Left renal pelvis (tissue), 4 donors: ENCODE results near the gene STARD4. TPM values are rescaled to one million over a fixed set of nuclear protein-coding genes. Genes with fewer than 3 reads are reported as not detected.

ENCODE experiments used
- DNase-seq, 4 donors: peaks; one replicate each; pipeline ENCODE4 v3.0.0-alpha.2; 2013; ENCODE audit warnings: low read depth in 4 of 4, low spot score in 3 of 4
- polyA plus RNA-seq, 4 donors: library from polyadenylated mRNA; unstranded; fragments of 120-200 nt; gene quantifications; one replicate each; pipeline ENCODE4 v1.2.1, GENCODE V29; 2013; ENCODE audit not compliant: insufficient read length in 4 of 4

The STARD4 gene
- polyA plus RNA-seq, 4 donors, result 21.8 to 29.4 (median 25.7) TPM

DNA sequence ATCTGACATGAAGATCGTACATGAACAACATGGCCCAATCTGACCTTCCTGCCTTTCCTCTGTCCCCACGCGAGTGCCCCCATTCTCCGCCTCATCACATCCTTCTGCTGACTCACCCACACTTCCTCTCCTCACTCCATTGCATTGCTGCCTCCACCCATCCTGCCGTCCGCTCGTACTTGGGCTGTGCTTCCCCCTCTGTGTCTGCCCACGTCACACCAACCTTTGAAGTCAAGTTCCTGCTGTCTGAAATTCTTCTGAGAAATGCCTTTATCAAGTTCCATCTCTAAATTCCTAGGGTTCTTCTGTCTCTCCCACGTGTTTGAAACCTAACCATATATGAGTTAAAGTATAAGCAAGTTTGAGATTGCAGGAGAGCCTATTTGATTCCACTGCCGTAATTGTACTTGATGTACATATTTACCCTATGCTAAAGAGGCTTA is 18.0 kb upstream of the STARD4 start:
- DNase-seq, result no peak

DNA sequence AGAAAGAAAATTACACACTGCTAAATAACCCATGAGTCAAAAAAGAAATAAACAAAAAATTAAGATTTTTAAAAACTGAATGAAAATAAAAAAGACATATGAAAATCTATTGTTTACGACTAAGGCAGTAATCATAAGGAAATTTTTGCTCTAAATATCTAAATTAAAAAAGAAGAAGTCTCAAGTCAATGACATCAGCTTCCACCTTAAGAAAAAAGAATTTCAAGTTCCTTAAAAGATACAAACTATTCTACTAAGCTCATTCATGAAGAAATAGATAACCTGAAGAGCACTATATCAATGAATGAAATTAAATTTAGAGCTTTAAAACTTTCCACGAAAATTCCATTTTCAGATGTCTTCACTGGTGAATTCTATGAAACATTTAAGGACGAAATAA is 15.7 kb upstream of the STARD4 start:
- DNase-seq, result no peak

DNA sequence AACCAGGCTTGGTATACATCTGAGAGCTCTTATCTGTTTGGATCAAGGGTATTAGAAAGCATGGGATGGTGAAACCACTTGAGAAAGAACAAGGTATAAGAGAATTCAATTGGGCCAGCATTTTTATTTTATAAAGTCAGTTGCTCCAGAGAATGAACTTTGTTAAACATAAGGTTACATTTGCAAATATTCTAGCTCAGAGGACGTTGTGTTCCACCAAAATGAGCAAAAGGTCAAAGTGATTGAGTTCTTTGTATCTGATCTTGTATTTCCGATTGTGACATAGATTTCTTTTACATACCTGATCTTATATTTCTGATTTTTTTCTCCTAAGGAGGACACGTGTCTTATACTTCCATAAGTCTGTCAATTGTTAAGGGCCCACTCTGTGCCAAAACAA is 8.6 kb upstream of the STARD4 start:
- no peak for DNase-seq

DNA sequence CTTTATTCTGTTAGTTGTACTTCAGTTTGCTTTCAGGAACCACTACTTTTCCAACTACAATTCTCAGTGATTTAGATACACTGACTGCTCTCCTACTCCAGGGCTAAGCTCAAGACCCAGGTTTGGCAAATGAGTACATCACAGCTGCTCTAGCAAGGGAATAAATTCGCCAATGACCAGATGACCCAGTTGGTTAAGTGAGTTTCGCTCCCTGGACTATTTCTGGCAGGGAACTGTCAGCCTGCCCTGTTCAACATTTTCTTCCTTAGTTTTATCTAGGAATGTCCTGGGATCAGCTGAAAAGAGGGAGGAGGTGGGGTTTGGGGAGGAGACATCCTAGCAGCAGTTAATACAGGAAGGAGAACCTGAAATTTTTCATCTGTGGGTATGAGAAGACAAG is 6.4 kb upstream of the STARD4 start:
- DNase-seq, result no peak

DNA sequence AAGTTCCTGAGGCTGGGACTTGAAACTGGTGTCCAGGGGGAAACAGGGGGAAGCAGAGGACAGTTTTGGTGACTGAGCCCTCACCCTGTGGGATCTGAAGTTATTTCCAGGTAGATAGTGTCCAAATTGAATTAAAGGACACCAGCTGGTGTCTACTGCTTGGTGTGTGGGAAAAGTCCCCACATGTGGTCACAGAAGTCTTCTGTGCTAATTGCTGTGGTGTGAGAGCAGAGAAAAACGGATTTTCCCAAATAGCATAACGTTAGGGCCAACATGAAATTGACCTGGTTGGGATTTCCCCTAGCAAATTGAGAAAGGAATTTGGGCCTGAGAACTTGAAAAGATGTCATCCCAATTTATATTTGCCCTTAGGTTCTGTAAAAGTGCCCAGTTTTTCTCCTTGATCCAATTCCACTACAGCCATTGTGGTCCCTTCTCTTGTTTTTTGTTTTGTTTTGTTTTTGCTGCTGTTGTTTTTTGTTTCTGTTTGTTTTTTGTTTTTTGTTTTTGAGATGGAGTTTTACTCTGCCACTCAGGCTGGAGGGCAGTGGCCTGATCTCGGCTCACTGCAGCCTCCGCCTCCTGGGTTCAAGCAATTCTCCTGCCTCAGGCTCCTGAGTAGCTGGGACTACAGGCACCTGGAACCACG is 5.6 kb upstream of the STARD4 start:
- DNase-seq, result no peak

DNA sequence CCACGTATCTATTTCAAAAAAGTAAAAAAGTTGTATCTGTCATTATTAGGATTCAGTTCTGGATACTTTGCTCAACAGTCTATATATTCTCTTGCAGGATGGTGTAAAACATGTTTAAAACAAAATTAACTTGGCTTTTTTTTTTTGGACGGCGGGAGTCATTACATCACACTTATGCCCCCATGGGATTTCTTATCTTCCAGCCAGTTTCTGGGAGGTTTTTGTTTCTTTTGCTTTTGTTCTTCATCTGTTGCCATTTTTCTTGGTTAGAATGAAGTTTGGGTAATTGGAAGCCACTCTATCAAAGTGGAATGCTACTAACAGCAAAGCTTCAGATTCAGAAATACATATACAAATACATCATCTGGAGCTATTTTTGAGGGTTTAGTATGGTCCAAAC is 1.8 kb upstream of the STARD4 start:
- no peak for DNase-seq

DNA sequence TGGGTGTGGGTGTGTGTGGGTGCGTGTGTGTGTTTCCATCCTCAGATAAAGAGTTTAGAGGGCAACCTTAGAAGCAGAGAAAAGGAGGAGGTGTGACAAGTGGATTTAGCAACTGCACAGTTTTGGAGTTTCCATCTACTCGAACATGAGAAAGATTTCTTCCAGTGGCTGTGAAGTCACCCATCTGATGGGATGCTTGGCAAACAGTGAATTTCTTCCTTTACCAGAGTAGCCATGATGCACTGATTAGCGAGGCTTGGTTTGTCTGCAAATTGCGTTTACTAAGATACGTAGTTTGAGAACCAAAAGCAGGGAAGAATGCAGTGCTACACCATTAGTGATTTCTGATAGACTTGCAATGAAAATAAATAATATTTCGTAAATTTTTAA is 791 bp upstream of the STARD4 start:
- DNase-seq, result peak in 1 of 4 donors; percentile 43

DNA sequence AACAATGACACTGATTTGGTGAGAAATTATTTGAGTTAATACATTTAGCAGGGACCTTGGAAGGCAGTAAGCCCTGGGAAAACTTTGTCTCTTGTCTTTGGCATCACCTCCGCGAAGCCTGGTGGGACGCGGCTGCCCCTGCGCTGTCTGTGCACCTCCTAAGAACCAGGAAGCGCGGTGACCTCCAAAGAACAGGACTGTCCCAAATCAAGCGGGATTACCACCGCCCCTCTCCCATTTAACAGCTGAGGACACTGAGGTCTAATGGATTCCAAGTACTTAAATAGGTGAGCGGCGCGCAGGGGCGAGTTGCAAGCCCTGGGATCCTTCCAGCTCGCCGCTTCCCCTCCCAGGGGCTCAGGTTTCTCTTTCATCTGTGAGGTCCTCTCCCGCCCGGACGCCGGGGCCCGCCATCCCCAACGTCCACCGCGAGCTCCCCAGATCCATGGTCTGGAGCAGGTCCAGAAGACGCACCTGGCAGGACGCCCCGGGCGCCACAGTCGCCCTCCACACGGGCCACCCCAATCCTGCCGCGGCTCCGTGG is 432 bp downstream of the STARD4 start:
- no peak for DNase-seq

DNA sequence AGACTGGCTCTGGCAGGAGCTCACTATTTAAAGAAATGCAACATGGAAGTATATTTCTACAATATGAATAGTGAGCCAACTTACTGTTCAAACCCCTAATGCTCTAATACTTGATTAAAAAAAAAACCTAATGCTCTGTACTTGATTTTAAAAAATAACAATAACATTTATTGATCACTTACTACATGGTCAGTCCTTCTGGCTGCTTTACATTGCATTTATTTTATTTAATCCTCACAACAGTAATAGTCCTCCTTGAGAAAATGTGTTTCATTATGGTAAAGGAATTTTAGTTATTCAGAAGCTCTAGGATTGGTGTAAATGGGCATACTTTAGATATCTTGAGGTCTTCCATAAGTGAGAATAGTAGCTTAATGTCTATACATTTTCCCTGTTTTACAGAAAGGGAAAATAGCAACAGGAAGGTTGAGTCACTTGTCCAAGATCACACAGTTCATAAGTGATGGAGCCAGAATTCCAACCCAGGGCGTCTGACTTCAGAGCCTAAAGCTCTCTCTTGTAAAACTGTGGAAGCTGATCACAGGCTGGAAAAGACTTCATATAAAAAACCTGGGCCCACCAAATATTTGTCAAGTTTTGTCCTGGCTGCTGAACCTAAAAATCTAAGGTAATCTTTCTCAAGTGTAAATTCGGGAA is 1.0 kb downstream of the STARD4 start:
- DNase-seq, result no peak

DNA sequence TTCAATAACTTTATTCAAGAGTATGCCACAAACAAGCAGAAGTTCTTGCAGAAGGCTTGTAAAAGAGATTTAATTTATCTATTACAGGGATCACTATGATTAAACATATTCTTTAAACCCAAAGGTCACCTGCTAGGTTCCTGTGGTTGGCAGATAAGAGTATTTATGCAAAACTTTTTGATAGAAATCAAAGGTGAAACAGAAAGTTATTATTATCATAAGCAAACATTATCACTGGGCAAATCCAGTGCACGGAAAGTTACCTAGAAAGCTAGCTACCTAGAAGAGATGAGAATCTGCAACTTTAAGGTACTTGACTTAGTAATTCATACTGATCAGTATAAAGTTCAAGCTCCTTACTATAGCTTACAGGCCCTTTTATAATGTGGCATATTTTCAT is 3.2 kb downstream of the STARD4 start:
- DNase-seq, result no peak

DNA sequence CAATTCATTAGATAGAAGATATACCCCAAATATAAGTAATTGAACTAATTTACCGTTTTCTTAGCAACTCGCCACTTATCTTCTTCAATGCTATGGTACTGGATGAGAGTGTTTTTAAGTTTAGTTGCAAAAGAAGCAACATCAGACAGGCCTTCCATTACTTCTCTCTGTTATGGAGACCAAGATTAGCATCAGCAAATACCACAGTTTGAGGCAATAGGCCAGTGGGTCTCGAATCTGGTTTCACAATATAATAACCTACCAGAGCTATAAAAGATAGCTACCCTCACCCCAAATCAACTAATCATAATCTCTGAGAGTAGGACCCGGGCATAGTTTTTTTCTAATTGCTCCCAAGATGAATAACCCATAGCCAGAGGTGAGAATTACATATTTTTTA is 5.1 kb downstream of the STARD4 start:
- no peak for DNase-seq

DNA sequence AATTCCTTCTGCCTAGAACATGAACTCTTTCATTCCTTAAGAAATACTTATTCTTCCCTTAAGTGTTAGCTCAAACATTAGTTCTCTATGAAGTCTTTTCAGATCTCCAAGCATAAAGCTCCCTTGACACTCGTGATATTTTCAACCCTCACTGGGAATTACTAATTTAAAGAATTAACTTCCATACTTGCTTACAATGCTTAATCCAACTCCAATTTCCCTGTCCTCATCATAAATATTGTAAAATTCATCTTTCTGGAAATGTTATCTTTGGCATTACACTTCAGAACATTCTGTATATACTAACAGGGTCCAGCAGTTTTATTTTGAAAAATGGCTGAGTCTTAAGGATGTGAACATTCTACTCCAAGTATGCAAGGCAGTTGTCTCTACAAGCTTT is 7.2 kb downstream of the STARD4 start:
- no peak for DNase-seq

DNA sequence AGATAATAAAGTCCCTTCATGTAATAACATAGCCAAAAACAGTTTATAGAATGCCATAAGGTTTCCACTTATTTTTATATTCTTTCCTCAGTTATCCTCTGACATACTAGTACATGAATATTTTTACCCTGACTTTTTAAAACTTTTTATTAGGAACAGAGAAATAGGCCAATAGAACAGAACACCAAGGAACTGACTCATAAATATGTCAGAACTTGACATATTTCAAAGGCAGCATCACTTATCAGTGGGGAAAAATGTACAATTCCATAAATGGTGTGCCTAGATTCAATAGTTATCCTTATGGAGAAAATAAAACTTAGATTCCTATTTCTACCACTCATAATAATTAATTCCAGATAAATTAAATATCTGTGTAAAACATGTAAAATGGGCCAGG is 9.4 kb downstream of the STARD4 start:
- no peak for DNase-seq

DNA sequence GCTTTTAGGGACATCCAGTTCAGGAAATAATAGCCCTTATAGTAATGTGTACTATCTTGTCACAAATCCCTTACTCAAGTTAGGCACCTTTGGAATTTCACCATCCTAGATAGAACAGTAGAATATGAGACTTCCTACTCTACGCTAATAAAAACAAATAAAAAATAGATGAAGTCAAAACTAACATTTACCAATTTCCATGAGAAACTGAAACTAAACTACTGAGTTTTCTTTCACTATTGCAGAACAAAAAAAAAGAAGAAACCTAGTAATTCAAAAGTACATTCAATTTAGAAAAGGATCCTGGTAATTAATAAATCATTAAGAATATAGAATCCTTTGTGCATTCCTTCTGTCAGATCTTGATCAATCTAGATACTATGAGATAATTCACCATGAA is 14.0 kb downstream of the STARD4 start:
- no peak for DNase-seq

DNA sequence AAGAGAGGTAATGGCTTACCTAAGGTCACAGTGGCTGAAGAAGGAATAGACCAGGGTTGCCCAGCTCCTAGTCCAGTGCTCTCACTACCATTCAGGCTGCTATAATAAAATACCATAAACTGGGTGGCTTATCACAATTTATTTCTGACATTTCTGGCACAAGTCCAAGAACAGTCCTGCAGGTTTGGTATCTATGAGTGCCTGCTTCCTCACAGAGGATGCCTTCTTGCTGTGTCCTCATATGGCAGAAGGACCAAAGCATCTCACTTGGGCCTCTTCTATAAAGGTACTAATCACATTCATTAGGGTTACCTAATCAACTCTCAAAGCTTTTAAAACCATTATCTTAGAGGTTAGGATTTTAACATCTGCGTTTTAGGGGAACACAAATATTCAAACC is 17.2 kb downstream of the STARD4 start:
- no peak for DNase-seq

DNA sequence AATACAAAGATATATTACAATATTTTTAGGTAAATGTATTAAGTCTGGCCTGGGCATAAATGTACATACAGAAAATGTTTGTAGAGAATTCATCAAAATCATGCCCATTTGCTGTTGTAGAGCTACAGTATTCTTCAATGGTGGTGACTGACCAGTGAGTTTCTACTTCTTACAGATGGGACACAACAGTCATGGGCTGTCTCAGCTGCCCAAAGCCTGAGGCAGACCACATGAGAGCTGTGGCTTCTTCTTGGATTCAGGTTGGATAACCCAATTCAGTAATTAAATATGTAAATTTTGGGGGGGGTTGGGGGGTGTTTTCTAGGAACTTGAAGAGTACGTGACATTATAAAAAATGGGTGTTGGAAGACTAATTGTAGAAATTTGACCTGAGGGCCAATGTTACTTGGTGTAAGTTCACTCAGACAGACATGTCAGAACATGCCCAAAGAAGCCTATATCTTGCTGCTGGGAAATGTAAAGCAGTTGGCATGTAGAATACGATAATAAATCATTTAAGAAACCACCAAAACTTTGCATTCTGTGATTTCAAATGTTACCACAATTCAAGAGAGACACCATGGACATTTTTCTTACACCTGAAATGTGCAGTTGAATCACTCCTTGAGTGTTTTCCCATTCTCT is 17.9 kb downstream of the STARD4 start:
- no peak for DNase-seq

DNA sequence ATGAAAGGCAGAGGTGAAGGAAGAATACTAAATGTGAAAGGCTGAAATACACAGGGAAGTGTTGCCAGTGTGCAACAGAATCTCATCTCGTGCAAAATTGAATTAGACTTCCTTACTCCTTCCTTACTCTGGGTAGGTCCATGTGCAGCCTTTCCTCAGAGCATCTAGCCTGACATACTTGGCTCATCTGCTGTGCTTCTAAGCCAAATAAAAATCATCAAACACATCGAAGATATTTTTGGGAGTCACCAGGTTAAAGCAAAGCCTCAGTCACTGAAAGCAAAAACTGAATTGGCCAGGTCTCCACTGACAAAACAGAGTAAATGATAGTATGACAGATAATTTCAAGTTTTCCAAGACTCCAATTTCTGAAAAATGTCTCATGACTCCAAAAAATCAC is 19.3 kb downstream of the STARD4 start:
- DNase-seq, result no peak

DNA sequence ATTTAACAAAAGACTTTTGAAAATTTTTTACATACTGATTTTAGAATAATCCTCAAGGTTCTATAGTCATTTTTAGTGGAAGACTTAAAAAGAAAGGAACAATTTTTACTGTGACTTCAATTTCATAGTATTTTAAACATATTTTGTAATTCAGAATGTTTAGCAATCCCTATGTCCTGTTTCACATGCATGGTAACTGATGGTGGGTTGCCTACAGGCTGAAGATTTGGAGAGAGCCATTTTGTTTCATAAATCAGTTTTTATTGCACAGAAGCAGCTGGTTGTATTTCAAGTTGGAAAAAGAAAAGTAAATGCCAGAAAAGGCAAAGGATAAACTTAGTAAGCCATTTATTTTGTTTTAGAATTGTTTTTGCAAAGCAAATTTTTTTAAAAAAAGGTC is 24.0 kb downstream of the STARD4 start:
- DNase-seq, result no peak

DNA sequence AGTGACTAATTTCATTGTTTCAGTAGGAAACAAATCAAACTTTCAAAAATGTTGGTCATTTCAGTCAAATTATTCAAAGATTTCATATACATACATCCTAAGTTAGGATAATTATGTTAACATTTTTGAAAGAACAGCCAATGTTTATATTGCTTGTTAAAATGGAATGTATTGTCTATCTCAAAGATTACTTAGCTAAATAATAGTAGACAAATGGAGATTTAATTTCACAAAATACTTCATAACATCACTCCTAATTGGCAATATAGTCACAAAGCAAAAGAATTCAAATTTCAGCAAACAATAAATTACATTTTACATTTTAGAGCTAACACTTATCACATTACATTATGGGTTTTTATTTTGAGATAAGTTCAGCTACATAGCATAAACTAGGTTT is 25.4 kb downstream of the STARD4 start:
- no peak for DNase-seq

DNA sequence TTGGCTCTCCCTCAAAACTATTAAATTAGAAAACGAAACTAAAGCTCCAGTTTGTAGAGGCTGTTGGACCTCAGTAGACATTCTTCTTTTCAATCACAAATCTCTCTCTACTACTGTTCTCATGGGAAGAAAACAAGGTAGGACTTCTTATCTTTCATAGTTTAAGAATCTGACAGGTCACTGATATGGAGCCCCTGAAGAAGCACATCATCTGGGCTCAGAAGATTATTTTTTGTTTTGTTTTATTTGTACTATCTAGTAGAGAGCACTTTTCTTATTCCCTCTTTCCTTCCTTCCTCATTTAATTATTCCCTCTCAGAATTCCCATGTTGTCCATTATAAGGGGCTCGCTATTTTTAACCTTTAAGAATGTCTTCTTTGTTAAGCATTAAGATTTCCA is 26.3 kb downstream of the STARD4 start:
- no peak for DNase-seq

DNA sequence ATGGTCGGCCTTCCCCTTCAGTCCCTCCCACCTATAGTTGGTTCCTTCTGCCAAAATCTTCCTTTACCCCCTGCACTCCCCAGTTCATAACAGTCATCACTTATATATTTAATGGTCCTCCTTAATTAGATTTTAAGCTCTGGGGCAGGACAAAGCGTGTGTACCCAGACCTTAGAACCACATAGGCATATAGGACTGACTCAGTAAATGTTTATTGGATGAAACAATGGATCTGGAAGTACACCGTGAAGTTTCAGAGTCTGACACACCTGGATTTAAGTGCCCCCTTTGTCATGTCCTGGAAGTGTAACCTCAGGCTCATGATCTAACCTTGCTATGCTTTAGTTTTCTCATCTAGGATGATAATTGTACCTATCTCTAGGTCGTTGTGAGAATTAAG is 32.0 kb downstream of the STARD4 start:
- DNase-seq, result no peak

DNA sequence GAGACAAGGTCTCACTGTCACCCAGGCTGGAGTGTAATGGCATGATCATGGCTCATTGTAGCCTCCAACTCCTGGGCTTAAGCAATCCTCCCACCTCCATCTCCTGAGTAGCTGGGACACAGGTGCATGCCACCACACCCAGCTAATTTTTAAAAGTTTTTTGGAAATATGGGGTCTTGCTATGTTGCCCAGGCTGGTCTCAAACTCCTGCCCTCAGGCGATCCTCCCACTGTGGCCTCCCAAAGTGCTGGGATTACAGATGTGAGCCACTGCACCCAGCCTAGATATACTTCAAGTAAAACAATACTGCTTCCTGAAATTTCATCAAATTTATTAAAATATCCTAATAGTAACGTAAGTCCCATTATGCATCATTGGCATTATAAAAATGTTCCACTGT is 33.4 kb downstream of the STARD4 start:
- DNase-seq, result no peak
